ENCODE measurements around the gene RMI1.

Gene RMI1

DNA sequence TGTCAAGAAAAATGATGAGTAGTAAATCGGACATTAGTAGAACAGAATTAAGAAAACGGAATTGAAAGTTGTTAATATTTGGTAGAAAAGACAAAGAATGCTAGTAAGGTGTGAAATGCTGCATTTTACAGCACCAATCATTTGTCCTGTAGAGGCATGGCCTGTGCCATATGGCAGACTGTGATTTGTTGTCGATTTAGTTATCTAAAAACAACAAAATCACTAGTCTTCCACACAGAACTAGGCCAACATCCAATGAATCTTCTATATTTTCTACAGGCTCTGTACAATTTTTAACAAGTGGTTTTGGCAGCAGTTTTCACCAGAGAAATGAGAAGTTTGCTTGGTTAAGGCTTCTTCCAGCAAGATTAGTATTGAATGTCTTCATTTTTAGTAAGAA lies 11.0 kb upstream of the RMI1 start:
- DNase-seq = no peak

GRCh38 chr9:83971485-83971884 lies 9.1 kb upstream of the RMI1 start:
- no peak for DNase-seq

GRCh38 chr9:83972286-83972685 lies 8.3 kb upstream of the RMI1 start:
- DNase-seq = no peak

DNA sequence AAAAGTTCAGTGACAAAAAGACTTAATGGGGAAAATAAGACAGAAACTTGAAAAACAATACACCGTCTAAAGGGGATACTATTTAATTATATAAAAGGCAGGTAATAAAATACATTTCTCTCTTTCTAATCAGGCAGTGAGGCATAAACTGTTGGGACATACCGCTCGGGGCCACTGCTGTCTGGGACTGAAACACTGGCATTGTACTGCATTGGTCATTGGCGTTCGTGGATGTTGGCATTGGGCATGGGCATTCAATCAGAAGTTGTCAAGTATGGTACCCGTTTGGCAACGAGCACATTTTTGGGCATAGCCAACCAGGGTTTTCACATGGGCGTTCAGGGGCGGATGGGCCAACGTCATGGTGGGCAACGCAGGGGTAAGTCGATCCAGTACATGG lies 5.3 kb upstream of the RMI1 start:
- DNase-seq = no peak

- DNase-seq = no peak
Observed at GRCh38 chr9:83976372-83976771, 4.2 kb upstream of the RMI1 start.

DNA sequence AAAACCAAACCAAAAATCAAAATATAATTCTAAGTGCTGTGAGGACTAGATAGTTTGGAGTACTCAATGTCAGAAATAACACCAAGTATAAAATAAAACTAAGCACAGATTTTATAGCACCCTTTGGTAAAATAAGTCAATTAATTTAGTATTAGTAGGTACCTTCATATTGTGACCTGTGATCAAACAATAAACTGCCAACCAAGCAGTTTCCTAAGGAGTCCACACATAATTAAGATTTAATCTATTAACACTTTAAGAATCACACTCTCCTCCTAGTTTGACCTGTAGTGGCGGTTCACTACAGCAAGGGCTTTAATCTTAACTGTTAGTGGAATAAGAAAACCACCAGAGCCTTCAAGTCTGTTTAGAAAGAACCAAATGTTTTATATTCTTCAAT lies 3.4 kb upstream of the RMI1 start:
- no peak for DNase-seq

- peak; percentile 89 to 90 for DNase-seq
Observed at GRCh38 chr9:83978992-83979811, 1.4 kb upstream of the RMI1 start.

GRCh38 chr9:83979812-83980394 lies 702 bp upstream of the RMI1 start, which contains the start of gene HNRNPK:
HNRNPK (minus strand) TSS chr9:83980215; CDS start chr9:83978252, 1,963 bp downstream.
- DNase-seq = peak; percentile 99

DNA sequence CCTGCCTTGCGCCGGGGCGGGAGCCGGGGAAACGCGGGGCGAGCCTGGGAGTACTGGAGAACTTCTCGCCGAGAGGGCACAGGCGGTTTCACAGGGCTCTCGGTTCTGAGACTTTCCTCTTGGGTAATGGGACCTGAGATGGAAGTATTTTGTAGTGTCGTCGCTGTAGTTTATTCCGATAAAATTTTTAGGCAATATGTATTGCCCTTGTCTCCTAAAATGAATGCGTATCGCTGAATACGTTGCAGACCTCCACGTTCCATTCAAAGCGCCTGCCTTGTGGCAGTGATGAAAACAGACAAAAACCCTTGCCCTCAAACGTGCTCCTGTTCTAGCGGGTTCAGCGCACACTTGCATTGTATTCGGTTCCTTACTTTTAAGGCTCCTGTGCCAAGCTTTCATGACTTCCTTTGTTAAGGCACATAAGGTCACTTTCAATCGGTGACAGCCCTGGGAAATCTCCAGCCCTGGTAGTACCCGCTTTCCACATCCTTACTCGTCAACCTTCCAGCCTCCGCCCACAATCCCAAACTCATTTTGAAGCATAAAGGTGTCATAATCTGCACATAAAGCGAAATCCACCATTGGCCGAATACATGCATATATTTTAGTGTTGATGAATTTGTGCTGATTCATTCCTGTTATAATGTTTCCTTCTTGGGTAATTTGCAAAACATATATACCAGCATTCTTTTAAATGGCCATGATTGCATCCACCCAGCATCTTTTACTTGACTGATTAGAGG lies 694 bp downstream of the RMI1 start:
- peak; percentile 43 to 49 for DNase-seq

- no peak for DNase-seq
Observed at GRCh38 chr9:83986195-83986594, 5.6 kb downstream of the RMI1 start.

DNA sequence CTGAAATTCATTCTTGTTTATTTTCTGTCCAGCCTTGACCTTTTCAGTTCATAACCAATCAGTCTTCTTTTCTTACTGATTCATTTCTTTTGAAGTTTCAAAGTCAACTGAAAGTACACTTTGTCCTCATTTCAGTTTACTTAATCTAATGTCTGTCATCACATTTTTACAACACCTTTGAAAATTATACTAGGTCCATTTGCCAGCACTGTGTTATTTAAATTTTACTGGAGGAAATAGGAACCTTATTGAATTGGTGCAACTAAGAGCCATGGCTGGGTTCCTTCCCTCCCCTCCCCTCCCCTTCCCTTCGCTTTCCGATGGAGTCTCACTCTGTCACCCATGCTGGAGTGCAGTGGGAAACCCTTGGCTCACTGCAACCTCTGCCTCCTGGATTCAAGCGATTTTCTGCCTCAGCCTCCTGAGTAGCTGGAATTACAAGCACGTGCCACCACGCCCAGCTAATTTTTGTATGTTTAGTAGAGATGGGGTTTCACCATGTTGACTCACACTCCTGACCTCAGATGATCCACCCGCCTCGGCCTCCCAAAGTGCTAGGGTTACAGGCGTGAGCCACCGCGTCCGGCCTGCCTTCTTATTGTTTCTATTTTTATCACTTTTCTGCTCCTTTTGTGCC lies 6.3 kb downstream of the RMI1 start:
- DNase-seq = peak; percentile 21 to 37

GRCh38 chr9:83987402-83987791 lies 6.8 kb downstream of the RMI1 start:
- no peak for DNase-seq

DNA sequence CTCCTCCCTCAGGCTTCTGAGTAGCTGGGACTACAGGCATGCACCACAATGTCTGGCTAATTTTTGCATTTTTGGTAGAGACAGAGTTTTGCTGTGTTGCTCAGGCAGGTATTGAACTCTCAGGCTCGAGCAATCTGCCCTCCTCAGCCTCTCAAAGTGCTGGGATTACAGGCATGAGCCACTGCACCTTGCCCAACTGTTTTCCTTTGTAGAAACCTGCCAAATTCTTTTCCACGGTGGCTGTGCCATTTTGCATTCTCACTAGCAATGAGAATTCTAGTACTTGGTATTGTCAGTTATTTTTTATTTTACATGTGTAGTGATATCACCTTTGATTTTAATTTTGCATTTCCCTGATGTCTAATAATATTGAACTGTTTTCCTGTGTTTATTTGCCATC lies 7.8 kb downstream of the RMI1 start:
- DNase-seq = no peak

GRCh38 chr9:83991355-83991754 lies 10.8 kb downstream of the RMI1 start:
- no peak for DNase-seq

- no peak for DNase-seq
Observed at GRCh38 chr9:83992407-83992806, 11.8 kb downstream of the RMI1 start.

- DNase-seq = no peak
Observed at GRCh38 chr9:83992901-83993300, 12.3 kb downstream of the RMI1 start.

- DNase-seq = no peak
Observed at GRCh38 chr9:83996126-83996525, 15.5 kb downstream of the RMI1 start.

- no peak for DNase-seq
Observed at GRCh38 chr9:83999141-83999918, 18.7 kb downstream of the RMI1 start.

DNA sequence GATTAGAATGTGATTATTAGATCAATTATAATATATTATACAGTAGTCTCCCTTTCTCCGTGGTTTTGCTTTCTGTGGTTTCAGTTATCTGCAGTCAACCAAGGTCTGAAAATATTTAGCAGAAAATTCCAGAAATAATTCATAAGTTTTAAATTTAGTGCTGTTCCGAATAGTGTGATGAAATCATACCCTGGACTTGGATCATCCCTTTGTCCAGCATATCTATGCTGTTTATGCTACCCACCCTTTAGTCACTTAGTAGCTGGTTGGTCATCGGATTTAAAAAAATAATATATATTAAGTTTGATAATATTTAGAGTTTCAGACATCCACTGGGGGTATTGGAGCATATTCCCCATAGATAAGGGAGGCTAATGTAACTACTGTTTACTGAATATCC lies 19.6 kb downstream of the RMI1 start:
- no peak for DNase-seq

GRCh38 chr9:84001621-84002020 lies 21.0 kb downstream of the RMI1 start:
- no peak for DNase-seq

DNA sequence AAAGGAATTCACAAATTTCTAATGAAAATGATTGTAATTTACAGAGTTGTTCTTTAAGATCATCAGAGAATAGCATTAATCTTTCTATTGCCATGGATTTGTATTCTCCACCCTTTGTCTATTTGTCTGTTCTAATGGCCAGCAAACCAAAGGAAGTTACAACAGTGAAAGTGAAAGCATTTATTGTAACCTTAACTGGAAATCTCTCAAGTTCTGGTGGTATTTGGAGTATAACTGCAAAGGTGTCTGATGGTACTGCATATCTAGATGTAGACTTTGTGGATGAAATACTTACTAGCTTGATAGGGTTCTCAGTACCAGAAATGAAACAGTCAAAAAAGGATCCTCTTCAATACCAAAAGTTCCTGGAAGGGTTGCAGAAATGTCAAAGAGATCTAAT lies 21.7 kb downstream of the RMI1 start:
- DNase-seq = no peak

- DNase-seq = no peak
Observed at GRCh38 chr9:84003246-84003645, 22.6 kb downstream of the RMI1 start.

GRCh38 chr9:84007662-84008061 lies 27.1 kb downstream of the RMI1 start:
- no peak for DNase-seq
